ENCODE measurements around the gene PRDX2.

DNA sequence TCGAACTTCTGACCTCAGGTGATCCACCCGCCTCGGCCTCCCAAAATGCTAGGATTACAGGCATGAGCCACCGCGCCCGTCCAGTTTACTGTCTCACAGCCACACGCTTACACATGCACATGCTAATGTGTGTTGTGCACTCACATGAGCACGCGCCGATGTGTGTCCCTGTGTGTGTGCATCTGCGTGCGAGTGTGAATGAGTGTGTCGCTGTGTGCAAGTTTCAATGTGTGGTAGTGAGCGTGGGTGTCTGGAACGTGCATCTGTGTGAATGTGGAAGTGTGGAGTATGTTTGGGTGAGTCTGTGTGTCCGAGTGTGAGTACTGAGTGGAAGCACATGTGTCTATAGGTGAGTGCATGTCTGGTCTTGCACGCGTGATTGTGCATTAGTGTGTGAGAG lies 40.9 kb upstream of the PRDX2 start:
- TF ChIP-seq, protein P1, sequence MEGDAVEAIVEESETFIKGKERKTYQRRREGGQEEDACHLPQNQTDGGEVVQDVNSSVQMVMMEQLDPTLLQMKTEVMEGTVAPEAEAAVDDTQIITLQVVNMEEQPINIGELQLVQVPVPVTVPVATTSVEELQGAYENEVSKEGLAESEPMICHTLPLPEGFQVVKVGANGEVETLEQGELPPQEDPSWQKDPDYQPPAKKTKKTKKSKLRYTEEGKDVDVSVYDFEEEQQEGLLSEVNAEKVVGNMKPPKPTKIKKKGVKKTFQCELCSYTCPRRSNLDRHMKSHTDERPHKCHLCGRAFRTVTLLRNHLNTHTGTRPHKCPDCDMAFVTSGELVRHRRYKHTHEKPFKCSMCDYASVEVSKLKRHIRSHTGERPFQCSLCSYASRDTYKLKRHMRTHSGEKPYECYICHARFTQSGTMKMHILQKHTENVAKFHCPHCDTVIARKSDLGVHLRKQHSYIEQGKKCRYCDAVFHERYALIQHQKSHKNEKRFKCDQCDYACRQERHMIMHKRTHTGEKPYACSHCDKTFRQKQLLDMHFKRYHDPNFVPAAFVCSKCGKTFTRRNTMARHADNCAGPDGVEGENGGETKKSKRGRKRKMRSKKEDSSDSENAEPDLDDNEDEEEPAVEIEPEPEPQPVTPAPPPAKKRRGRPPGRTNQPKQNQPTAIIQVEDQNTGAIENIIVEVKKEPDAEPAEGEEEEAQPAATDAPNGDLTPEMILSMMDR (IDR thresholded peaks at IDR 0.05; ENCODE audit: extremely low read depth in 1 of 2, insufficient read depth in 1 of 2, low read depth in 1 of 2, low read length in 2 of 2) = no peak
- no peak for TF ChIP-seq EZH2 (IDR thresholded peaks at IDR 0.05; ENCODE audit: borderline replicate concordance, low read depth, low read length, severe bottlenecking)

Data from endothelial cell of umbilical vein (primary cell).